Fibroblast of the aortic adventitia (primary cell): ENCODE data around the gene PHACTR1. TPM values are rescaled to one million over a fixed set of nuclear protein-coding genes. Genes with fewer than 3 reads are reported as not detected.

Source experiments
- DNase-seq: peaks from one replicate; pipeline ENCODE4 v3.0.0-alpha.2; 2010; ENCODE audit warnings: low read depth
- H3K4me3 ChIP-seq: 2 replicates; pipeline ENCODE4 v1.5.1; 2011; ENCODE audit warnings: low read depth, mild to moderate bottlenecking, control low read depth, low read length, moderate library complexity
- total RNA-seq: library from RNA; depleted of rRNA; stranded (reverse); fragments of >200 nt; gene quantifications from 2 replicates; pipeline ENCODE4 v1.2.3, GENCODE V29; 2012; ENCODE audit warnings: low replicate concordance
- TF ChIP-seq, protein P1 (sequence below): IDR thresholded peaks from 2 replicates; pipeline ENCODE4 v1.5.1; 2011; ENCODE audit warnings: mild to moderate bottlenecking, low read length, control low read depth, inconsistent platforms; ENCODE audit not compliant: insufficient read depth

The PHACTR1 gene
- total RNA-seq, 1 donor, result 0.99 TPM

DNA sequence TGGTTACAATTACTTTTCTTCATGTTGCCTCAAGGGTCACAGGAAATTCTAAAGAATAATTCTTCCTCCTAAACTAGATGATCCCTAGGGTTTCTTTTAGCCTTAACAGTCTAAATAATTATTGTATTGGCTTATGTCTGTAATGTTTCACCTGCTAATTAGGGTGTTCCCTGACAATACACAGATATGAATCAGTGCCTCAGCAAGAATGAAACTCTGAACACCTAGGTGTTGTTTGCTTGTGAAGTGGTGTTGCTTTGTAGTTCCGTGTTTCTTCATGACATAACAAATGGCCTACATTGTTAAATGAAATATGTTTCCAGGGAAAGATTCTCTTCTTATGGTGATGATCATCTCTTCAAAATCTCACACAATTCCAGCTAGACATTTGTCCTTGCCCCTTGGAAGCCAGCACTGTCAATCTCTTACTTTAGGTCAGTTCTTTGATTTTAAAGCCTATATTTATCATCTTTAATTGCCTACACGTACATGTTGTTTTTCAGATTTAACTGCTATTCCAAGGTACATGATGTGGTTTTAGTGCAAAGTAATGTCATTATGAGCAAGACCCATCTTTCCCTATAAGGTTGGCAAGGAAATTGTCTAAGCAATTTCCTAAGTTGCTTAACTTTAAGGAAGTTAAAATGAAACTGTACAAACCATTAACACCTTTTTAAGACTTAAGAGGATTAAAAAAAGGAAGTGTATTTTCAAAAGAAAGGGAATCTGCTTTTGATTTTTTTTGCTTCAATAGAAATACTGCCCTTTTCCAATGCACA is 499.9 kb downstream of the PHACTR1 start:
- TF ChIP-seq, protein P1, sequence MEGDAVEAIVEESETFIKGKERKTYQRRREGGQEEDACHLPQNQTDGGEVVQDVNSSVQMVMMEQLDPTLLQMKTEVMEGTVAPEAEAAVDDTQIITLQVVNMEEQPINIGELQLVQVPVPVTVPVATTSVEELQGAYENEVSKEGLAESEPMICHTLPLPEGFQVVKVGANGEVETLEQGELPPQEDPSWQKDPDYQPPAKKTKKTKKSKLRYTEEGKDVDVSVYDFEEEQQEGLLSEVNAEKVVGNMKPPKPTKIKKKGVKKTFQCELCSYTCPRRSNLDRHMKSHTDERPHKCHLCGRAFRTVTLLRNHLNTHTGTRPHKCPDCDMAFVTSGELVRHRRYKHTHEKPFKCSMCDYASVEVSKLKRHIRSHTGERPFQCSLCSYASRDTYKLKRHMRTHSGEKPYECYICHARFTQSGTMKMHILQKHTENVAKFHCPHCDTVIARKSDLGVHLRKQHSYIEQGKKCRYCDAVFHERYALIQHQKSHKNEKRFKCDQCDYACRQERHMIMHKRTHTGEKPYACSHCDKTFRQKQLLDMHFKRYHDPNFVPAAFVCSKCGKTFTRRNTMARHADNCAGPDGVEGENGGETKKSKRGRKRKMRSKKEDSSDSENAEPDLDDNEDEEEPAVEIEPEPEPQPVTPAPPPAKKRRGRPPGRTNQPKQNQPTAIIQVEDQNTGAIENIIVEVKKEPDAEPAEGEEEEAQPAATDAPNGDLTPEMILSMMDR, result no peak
- no peak for DNase-seq
- H3K4me3 ChIP-seq, result no peak overlapping the region

GRCh38 chr6:13217206-13217905 is 500.8 kb downstream of the PHACTR1 start:
- peak; percentile 56 for DNase-seq
- TF ChIP-seq, protein P1, result no peak
- no peak overlapping the region for H3K4me3 ChIP-seq

DNA sequence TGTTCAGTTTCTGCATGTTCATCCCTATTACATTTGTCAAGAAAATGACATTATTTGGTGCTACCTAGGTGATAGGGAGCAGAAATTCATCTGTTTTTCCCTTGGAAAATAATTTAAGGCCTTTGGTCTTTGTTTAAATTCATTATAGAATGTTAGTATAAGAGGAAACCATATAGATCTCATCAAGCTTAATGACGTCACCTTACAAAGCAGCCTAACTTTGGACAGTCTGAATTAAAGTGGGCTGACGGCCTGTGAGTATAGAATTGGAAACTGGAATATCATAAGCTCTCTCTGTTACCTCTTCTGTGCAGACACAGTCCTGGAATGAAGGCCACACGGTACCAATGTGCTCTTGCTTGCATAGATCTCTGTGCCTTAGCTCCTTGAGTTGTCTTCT is 503.7 kb downstream of the PHACTR1 start:
- H3K4me3 ChIP-seq, result no peak overlapping the region
- no peak for DNase-seq
- TF ChIP-seq, protein P1, result no peak

DNA sequence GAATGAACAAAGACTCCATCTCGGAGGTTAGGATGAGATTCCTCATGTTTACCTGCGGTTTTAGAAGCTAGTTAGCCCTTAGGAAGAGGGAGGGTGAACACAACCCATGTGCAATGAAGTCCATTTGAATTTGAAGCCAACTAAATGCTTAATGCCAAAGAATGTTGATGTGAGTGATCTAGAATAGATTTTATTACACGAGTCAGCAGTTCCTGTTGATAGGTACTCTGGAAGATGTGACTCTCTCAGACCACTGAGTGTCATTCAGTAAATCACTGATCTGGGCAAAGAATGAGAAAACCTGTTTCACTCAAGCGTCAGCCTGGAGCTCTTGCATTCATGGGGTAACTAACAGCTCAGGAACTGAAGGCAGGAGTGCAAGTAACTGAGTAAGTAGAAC is 505.5 kb downstream of the PHACTR1 start:
- TF ChIP-seq, protein P1, result no peak
- no peak for DNase-seq
- no peak overlapping the region for H3K4me3 ChIP-seq

DNA sequence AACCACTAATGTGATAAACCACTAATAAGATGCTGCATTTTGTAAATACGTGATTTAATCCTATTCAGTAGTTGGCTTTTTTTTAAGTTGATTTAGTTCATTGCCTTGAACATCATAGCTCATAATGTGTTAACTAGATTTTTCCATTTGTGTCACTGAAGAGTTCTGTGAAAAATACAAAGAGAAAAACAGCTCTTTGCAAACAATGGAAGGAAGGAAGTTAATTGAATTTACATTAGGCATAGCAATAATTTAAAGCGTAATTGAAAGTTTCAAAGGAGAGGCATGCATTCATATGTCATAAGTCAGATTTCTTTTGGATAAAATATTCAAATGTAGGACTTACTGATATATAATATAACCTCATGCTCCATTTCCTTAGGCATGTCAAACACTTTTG is 509.5 kb downstream of the PHACTR1 start:
- TF ChIP-seq, protein P1, result no peak
- no peak overlapping the region for H3K4me3 ChIP-seq
- DNase-seq, result no peak

GRCh38 chr6:13228264-13229204 is 512.0 kb downstream of the PHACTR1 start:
- DNase-seq, result no peak
- TF ChIP-seq, protein P1, result no peak
- no peak overlapping the region for H3K4me3 ChIP-seq
